Mesothelial cell of epicardium (in vitro differentiated cells): Measurements from ENCODE around the gene HPN. TPM values are rescaled to one million over a fixed set of nuclear protein-coding genes. Genes with fewer than 3 reads are reported as not detected.
"Not testable (repeated sequence)": the region's sequence is repeated elsewhere in the genome, so short reads cannot be mapped to it uniquely, and the experiment has no call there.

ENCODE experiments used
- DNase-seq, 2 experiments: peaks; one replicate each; pipeline ENCODE4 v3.0.0; 2021; ENCODE audit warnings: low spot score in 2 of 2; ENCODE audit not compliant: unreplicated experiment in 2 of 2
- H3K27ac Mint-ChIP-seq: 2 replicates; pipeline ENCODE4 v1.8.0; 2021; ENCODE audit warnings: mixed read lengths
- H3K27me3 Mint-ChIP-seq: 2 replicates; pipeline ENCODE4 v1.8.0; 2021; ENCODE audit warnings: low read depth, mixed read lengths
- H3K36me3 Mint-ChIP-seq: 2 replicates; pipeline ENCODE4 v1.8.0; 2021; ENCODE audit warnings: mixed read lengths
- H3K4me1 Mint-ChIP-seq: 2 replicates; pipeline ENCODE4 v1.8.0; 2021; ENCODE audit warnings: mixed read lengths
- H3K4me3 Mint-ChIP-seq: 2 replicates; pipeline ENCODE4 v1.8.0; 2021; ENCODE audit warnings: mild to moderate bottlenecking, moderate library complexity, mixed read lengths
- H3K9me3 Mint-ChIP-seq: 2 replicates; pipeline ENCODE4 v1.8.0; 2021; ENCODE audit warnings: mixed read lengths
- CTCF ChIP-seq: fragments of 200-600 bp; sonication (generic); IDR thresholded peaks from one replicate; pipeline ENCODE4 v1.5.0; 2021; ENCODE audit warnings: antibody characterized with exemption; ENCODE audit not compliant: unreplicated experiment
- total RNA-seq: library from RNA; stranded (reverse); gene quantifications from 3 replicates; pipeline ENCODE4 v1.2.1, GENCODE V29; 2021

Gene HPN
- total RNA-seq, 1 donor from 2014 or later, result 21.3 TPM

GRCh38 chr19:35099155-35099896 lies 57.8 kb downstream of the HPN start:
- Mint-ChIP-seq H3K27me3 (no peaks in the 10 kb centered on the region), H3K36me3 (no peaks in the 10 kb centered on the region), H3K27ac (no peak overlapping the region), H3K4me3 (no peak overlapping the region), H3K4me1 (peaks cover 7% of the 10 kb centered on the region), H3K9me3 (no peaks in the 10 kb centered on the region)
- no peak for TF ChIP-seq CTCF
- DNase-seq, result no peak

GRCh38 chr19:35099897-35100275 lies 58.4 kb downstream of the HPN start:
- no peak for DNase-seq
- Mint-ChIP-seq H3K4me3 (no peak overlapping the region), H3K9me3 (no peaks in the 10 kb centered on the region), H3K36me3 (no peaks in the 10 kb centered on the region), H3K27ac (no peak overlapping the region), H3K27me3 (no peaks in the 10 kb centered on the region), H3K4me1 (peaks cover 7% of the 10 kb centered on the region)
- TF ChIP-seq CTCF, result no peak

GRCh38 chr19:35100588-35101533 lies 59.3 kb downstream of the HPN start:
- no peak overlapping the region for H3K4me3 Mint-ChIP-seq
- no peak for DNase-seq
- no peak overlapping the region for H3K27ac Mint-ChIP-seq
- H3K9me3 Mint-ChIP-seq, result no peaks in the 10 kb centered on the region
- no peaks in the 10 kb centered on the region for H3K36me3 Mint-ChIP-seq
- H3K27me3 Mint-ChIP-seq, result no peaks in the 10 kb centered on the region
- TF ChIP-seq CTCF, result no peak
- H3K4me1 Mint-ChIP-seq, result peaks cover 5% of the 10 kb centered on the region

GRCh38 chr19:35101949-35102348 lies 60.4 kb downstream of the HPN start:
- not testable (repeated sequence) for H3K27me3 Mint-ChIP-seq, H3K27ac Mint-ChIP-seq, DNase-seq, H3K36me3 Mint-ChIP-seq, H3K4me1 Mint-ChIP-seq, H3K4me3 Mint-ChIP-seq, H3K9me3 Mint-ChIP-seq

GRCh38 chr19:35103614-35104013 lies 62.1 kb downstream of the HPN start:
- not testable (repeated sequence) for H3K36me3 Mint-ChIP-seq, H3K4me1 Mint-ChIP-seq, H3K27me3 Mint-ChIP-seq, DNase-seq, H3K9me3 Mint-ChIP-seq, H3K4me3 Mint-ChIP-seq, H3K27ac Mint-ChIP-seq

- Mint-ChIP-seq H3K4me3 (no peak overlapping the region), H3K36me3 (no peaks in the 10 kb centered on the region), H3K27ac (no peak overlapping the region), H3K9me3 (no peaks in the 10 kb centered on the region), H3K27me3 (no peaks in the 10 kb centered on the region), H3K4me1 (no peaks in the 10 kb centered on the region)
- no peak for DNase-seq
- TF ChIP-seq CTCF, result no peak
Observed at GRCh38 chr19:35104361-35104760, 62.8 kb downstream of the HPN start.
